ENCODE results near the gene LENG1. TPM values are rescaled to one million over a fixed set of nuclear protein-coding genes. Genes with fewer than 3 reads are reported as not detected.
A peak's percentile ranks its signal among the peaks of the same experiment; 100 is the strongest.

LENG1 gene
- total and polyA plus RNA-seq, 9 of the 15 experiments (the other 6 are each of a cell fraction or from before 2014, with no cell fraction given): 0.30 to 10.5 (median 4.7) TPM

DNA sequence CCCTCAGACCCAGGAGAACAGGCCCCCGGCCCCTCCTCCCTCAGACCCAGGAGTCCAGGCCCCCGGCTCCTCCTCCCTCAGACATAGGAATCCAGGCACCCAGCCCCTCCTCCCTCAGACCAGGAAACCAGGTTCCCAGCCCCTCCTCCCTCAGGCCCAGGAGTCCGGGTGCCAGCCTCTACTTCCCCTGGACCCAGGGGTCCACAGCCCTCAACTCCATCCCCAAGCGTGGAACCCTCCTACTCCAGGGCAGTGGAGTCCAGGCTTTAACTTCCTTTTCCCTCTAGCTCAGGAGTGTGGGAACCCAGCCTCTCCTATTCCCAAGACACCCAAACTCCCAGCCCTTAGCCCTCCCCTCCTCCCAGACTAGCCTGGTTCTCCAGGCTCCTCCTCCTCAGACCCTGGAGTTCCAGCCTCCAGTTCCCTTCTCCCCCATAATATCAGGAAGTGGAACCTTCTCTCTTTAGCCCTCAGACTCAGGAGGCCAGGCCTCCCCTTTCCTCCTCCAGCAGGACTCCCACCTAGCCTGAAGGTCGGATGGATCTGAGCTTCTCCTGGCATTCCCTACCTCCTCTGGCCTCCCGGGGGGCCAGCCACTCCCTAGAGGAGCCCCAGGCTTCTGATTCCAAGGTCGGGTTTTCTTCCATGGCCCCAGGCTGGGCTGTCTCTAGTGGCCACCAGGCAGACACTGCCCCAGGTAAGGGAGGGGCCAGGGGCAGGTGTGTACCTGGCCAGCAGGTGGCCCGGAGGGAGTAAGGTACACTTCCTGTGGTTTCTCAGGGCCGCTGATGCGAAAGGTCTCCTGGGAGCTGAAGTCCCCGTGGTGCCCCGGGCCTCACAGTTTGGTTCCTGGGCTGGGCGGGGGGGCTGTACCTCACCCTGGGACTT is 13.2 kb upstream of the LENG1 start, which contains the start of gene TMC4 (continued):
- TF ChIP-seq ZBTB40 (IDR thresholded peaks at IDR 0.05) (0 out of 2 replicates have a peak, but pooled peaks have one; percentile 59), ZBTB40 (CRISPR knock-in tag; IDR thresholded peaks at IDR 0.05) (no peak), PHF20 (IDR thresholded peaks at IDR 0.05; ENCODE audit: partially characterized antibody) (no peak), ZNF717 (CRISPR knock-in tag; IDR thresholded peaks at IDR 0.05) (no peak), TCF7 (IDR thresholded peaks at IDR 0.05; ENCODE audit: borderline replicate concordance) (no peak), NR2C1 (IDR thresholded peaks at IDR 0.05) (no peak), NR2C1 (tag; IDR thresholded peaks at IDR 0.05) (0 out of 2 replicates have a peak, but pooled peaks have one; percentile 13), HCFC1 (IDR thresholded peaks at IDR 0.05; ENCODE audit: low read depth, low read length) (peak; percentile 15; the same call in 1 of the 2 replicates), HDAC6 (IDR thresholded peaks at IDR 0.05; ENCODE audit: low read depth, low read length) (no peak), LCOR (CRISPR knock-in tag; IDR thresholded peaks at IDR 0.05) (no peak), GATAD2A (IDR thresholded peaks at IDR 0.05) (no peak), ZNF311 (CRISPR knock-in tag; IDR thresholded peaks at IDR 0.05) (no peak), NONO (IDR thresholded peaks at IDR 0.05; ENCODE audit: low read depth in 2 of 2, low read length in 1 of 2) (no peak), CHD1 (IDR thresholded peaks at IDR 0.05; ENCODE audit: low read length) (no peak), GABPB1 (CRISPR knock-in tag; IDR thresholded peaks at IDR 0.05) (no peak)
- TF ChIP-seq, protein P1, sequence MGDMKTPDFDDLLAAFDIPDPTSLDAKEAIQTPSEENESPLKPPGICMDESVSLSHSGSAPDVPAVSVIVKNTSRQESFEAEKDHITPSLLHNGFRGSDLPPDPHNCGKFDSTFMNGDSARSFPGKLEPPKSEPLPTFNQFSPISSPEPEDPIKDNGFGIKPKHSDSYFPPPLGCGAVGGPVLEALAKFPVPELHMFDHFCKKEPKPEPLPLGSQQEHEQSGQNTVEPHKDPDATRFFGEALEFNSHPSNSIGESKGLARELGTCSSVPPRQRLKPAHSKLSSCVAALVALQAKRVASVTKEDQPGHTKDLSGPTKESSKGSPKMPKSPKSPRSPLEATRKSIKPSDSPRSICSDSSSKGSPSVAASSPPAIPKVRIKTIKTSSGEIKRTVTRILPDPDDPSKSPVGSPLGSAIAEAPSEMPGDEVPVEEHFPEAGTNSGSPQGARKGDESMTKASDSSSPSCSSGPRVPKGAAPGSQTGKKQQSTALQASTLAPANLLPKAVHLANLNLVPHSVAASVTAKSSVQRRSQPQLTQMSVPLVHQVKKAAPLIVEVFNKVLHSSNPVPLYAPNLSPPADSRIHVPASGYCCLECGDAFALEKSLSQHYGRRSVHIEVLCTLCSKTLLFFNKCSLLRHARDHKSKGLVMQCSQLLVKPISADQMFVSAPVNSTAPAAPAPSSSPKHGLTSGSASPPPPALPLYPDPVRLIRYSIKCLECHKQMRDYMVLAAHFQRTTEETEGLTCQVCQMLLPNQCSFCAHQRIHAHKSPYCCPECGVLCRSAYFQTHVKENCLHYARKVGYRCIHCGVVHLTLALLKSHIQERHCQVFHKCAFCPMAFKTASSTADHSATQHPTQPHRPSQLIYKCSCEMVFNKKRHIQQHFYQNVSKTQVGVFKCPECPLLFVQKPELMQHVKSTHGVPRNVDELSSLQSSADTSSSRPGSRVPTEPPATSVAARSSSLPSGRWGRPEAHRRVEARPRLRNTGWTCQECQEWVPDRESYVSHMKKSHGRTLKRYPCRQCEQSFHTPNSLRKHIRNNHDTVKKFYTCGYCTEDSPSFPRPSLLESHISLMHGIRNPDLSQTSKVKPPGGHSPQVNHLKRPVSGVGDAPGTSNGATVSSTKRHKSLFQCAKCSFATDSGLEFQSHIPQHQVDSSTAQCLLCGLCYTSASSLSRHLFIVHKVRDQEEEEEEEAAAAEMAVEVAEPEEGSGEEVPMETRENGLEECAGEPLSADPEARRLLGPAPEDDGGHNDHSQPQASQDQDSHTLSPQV (IDR thresholded peaks at IDR 0.05): no peak

Measured in K562 (cell line).